ENCODE results near the gene CDH23. TPM values are rescaled to one million over a fixed set of nuclear protein-coding genes. Genes with fewer than 3 reads are reported as not detected.

The CDH23 gene
- total and polyA plus RNA-seq, 2 of the 8 experiments (the other 6 are each of a cell fraction or from before 2014, with no cell fraction given): 1.9 to 4.9 TPM

DNA sequence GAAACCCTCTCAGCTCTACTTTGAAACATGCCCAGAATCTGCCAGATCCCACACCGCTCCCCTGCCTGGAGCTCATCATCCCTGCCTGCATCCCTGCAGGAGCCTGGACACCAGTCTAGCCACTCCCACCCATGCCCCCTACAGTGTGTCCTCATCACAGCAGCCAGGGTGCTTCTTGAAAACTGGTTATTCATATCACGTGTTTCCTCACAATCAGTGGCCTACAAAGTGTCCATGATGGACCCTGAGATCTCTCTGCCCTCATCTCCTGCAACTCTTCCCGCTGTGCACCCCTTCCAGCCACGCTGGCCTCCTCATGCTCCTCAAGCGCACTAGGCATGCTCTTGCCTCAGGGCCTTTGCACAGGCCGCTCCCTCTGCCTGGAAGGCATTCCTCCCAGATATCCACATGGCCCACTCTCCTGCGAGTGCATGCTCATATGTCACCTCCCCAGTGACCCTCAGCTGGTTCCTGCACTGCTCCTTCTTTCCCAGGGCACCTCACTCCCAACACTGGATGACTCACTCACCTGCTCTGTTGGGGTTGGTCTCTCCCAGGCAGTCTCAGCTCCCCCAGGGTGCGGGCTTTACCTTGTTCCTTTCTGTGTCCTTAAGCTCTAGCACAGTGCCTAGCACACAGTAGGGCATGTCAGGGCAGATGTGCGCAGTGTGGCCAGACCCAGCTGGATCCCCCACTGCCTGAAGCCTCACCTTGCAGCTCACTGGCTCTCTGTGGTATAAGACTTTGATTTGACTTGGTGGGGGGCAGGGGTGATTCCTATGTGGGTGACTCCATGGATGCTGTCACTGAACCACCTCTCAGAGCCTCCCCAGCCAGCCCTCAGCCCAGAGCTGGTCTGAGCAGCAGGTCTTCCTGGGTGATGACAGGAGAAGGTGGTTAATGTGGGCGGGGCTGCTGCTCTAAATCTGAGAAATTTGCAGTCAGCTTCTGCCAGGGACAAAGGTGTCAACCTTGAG is 37.3 kb downstream of the CDH23 start:
- Histone ChIP-seq H3K4me1 (replicated peaks in 1 of 4; ENCODE audit: control insufficient read depth in 3 of 4, insufficient read depth in 4 of 4, low read length in 3 of 4) (peaks cover 0 to 2% (median 0%) of the 10 kb centered on the region in 4 experiments; a peak in 2 of 7 replicates), H3K27ac (ENCODE audit: low read depth, low read length) (no peak overlapping the region), H2AFZ (ENCODE audit: low read length) (no peak overlapping the region), H4K8ac (ENCODE audit: extremely low read depth, insufficient read depth, low read length) (no peak overlapping the region; the same call in 1 of the 2 replicates), H3K79me2 (ENCODE audit: control insufficient read depth in 1 of 2, insufficient read depth in 2 of 2, low read length in 2 of 2) (no peaks in the 10 kb centered on the region), H4K91ac (replicated peaks; ENCODE audit: insufficient read length, low read length) (peak overlapping the region; percentile 54), H3K4me3 (ENCODE audit: extremely low read depth in 1 of 4, insufficient read depth in 2 of 4, low read depth in 3 of 4, low read length in 4 of 4) (no peak overlapping the region), H3K23ac (ENCODE audit: insufficient read length) (no peak overlapping the region), H3K9ac (replicated peaks in 1 of 4; ENCODE audit: extremely low read depth in 1 of 4, low read depth in 3 of 4, low read length in 3 of 4) (no peak overlapping the region), H3K9me3 (ENCODE audit: insufficient read depth in 2 of 2, low read depth in 1 of 2, low read length in 1 of 2) (no peaks in the 10 kb centered on the region), H3K36me3 (ENCODE audit: control insufficient read depth in 2 of 4, insufficient read depth in 4 of 4, low read length in 3 of 4) (no peaks in the 10 kb centered on the region), H3K18ac (ENCODE audit: extremely low read depth, low read length) (no peak overlapping the region), H3K4me2 (ENCODE audit: insufficient read depth in 1 of 2, low read depth in 2 of 2, low read length in 2 of 2) (no peak overlapping the region), H3K14ac (ENCODE audit: insufficient read length) (no peak overlapping the region), H3K79me1 (ENCODE audit: low read depth, low read length) (no peaks in the 10 kb centered on the region), H2BK20ac (ENCODE audit: low read length) (no peak overlapping the region), H3K4ac (replicated peaks; ENCODE audit: insufficient read length, low read depth, low read length) (no peak overlapping the region), H2AK5ac (ENCODE audit: low read depth, low read length) (no peak overlapping the region), H2BK120ac (replicated peaks; ENCODE audit: low read depth, low read length) (no peak overlapping the region), H4K5ac (ENCODE audit: insufficient read length, low read depth, low read length) (no peak overlapping the region), H3K56ac (replicated peaks; ENCODE audit: insufficient read length, low read depth, low read length) (no peak overlapping the region), H2BK12ac (ENCODE audit: low read depth, low read length) (no peak overlapping the region), H2BK15ac (ENCODE audit: low read length) (no peak overlapping the region), H3K23me2 (ENCODE audit: low read depth, low read length) (peaks cover 4% of the 10 kb centered on the region; the same call in 1 of the 2 replicates), H4K20me1 (replicated peaks in 1 of 2; ENCODE audit: control insufficient read depth in 1 of 2, insufficient read depth in 2 of 2, low read length in 2 of 2) (peaks cover 0 to 6% of the 10 kb centered on the region in 2 experiments), H3K27me3 (replicated peaks in 1 of 4; ENCODE audit: control insufficient read depth in 3 of 4, extremely low read depth in 1 of 4, insufficient read depth in 3 of 4, low read length in 3 of 4) (no peaks in the 10 kb centered on the region), H2BK5ac (ENCODE audit: low read depth, low read length) (no peak overlapping the region)
- ChIA-PET POLR2A (ENCODE audit: partially characterized antibody) (no interaction called here), CTCF (ENCODE audit: partially characterized antibody) (interaction anchor here (0.6 to 4.2 kb wide), 17 partner anchors 8 to 269 kb away, joined by 3 to 33 read pairs (median 4); partner anchors contain the start of gene CDH23)
- TF ChIP-seq CREB1 (IDR thresholded peaks at IDR 0.05) (no peak), KDM1A (IDR thresholded peaks at IDR 0.05; ENCODE audit: borderline replicate concordance, low read length) (peak; percentile 17; the same call in 1 of the 2 replicates)
- DNase-seq (ENCODE audit: low read depth in 1 of 2, low spot score in 2 of 2) (peak in 1 of 2 experiments; percentile 40), FAIRE-seq (no peak)
- WGBS, 2 experiments (ENCODE audit: extremely low coverage in 1 of 2, insufficient coverage in 1 of 2, insufficient read length in 1 of 2, insufficient replicate concordance in 2 of 2, low coverage in 1 of 2, low lambda C conversion rate in 2 of 2, missing lambda C conversion rate in 1 of 2): 94% methylated on average over 10 of the region's 10 CpGs; no CpG with 5 or more reads in 1 of the 2 experiments
